ENCODE results near the gene HLA-F.

HLA-F gene

GRCh38 chr6:29739136-29739881, 16.1 kb downstream of the HLA-F start:
- H3K4me3 ChIP-seq (IDR thresholded peaks at IDR 0.05; ENCODE audit: insufficient read depth, low read depth, low read length) = no peak overlapping the region
- H3K79me2 ChIP-seq (ENCODE audit: insufficient read depth, low read depth) = no peaks in the 10 kb centered on the region
- no peak overlapping the region for H2AFZ ChIP-seq (ENCODE audit: low read depth)
- H3K27me3 ChIP-seq (ENCODE audit: insufficient read depth, low read depth) = no peaks in the 10 kb centered on the region
- H3K9ac ChIP-seq = no peak overlapping the region
- no peak overlapping the region for H3K27ac ChIP-seq
- TF ChIP-seq, protein P1, sequence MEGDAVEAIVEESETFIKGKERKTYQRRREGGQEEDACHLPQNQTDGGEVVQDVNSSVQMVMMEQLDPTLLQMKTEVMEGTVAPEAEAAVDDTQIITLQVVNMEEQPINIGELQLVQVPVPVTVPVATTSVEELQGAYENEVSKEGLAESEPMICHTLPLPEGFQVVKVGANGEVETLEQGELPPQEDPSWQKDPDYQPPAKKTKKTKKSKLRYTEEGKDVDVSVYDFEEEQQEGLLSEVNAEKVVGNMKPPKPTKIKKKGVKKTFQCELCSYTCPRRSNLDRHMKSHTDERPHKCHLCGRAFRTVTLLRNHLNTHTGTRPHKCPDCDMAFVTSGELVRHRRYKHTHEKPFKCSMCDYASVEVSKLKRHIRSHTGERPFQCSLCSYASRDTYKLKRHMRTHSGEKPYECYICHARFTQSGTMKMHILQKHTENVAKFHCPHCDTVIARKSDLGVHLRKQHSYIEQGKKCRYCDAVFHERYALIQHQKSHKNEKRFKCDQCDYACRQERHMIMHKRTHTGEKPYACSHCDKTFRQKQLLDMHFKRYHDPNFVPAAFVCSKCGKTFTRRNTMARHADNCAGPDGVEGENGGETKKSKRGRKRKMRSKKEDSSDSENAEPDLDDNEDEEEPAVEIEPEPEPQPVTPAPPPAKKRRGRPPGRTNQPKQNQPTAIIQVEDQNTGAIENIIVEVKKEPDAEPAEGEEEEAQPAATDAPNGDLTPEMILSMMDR (conservative IDR thresholded peaks at IDR 0.05; ENCODE audit: low read depth, low read length) = no peak
- no peaks in the 10 kb centered on the region for H3K4me1 ChIP-seq (ENCODE audit: low read depth, poor library complexity, severe bottlenecking)
- H3K36me3 ChIP-seq (ENCODE audit: insufficient read depth) = no peaks in the 10 kb centered on the region
- no peak overlapping the region for H3K4me2 ChIP-seq
- H4K20me1 ChIP-seq (ENCODE audit: insufficient read depth) = no peaks in the 10 kb centered on the region

- Histone ChIP-seq H4K20me1 (ENCODE audit: insufficient read depth) (no peaks in the 10 kb centered on the region), H3K4me2 (no peak overlapping the region), H3K79me2 (ENCODE audit: insufficient read depth, low read depth) (no peaks in the 10 kb centered on the region), H3K27ac (no peak overlapping the region), H3K27me3 (ENCODE audit: insufficient read depth, low read depth) (no peaks in the 10 kb centered on the region), H3K9ac (no peak overlapping the region), H3K4me1 (ENCODE audit: low read depth, poor library complexity, severe bottlenecking) (no peaks in the 10 kb centered on the region), H2AFZ (ENCODE audit: low read depth) (no peak overlapping the region), H3K36me3 (ENCODE audit: insufficient read depth) (no peaks in the 10 kb centered on the region), H3K4me3 (IDR thresholded peaks at IDR 0.05; ENCODE audit: insufficient read depth, low read depth, low read length) (no peak overlapping the region)
- TF ChIP-seq, protein P1 (conservative IDR thresholded peaks at IDR 0.05; ENCODE audit: low read depth, low read length) = no peak
Measured at GRCh38 chr6:29739882-29740261, 16.6 kb downstream of the HLA-F start.

DNA sequence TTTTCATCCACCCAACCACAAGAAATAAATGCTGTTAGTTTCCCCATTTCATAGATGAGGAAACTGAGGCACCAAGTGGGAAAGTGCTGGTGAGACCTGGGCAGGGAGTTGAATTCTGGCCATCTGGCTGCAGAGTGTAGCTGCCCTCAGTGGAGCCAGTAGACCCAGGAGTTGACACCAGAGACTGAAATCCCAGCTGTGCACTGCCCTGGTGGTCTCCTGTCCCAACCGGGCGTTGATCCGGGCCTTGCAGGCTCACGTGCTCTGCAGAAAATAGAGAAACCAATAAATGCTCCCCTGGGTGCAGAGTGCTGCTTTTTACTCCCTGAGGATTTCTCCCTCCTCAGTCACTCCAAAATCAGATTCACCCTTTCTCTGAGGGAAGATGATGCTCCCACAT, 18.4 kb downstream of the HLA-F start:
- Histone ChIP-seq H3K4me3 (IDR thresholded peaks at IDR 0.05; ENCODE audit: insufficient read depth, low read depth, low read length) (no peak overlapping the region), H3K27me3 (ENCODE audit: insufficient read depth, low read depth) (no peaks in the 10 kb centered on the region), H4K20me1 (ENCODE audit: insufficient read depth) (no peaks in the 10 kb centered on the region), H3K79me2 (ENCODE audit: insufficient read depth, low read depth) (no peaks in the 10 kb centered on the region), H3K9ac (no peak overlapping the region), H2AFZ (ENCODE audit: low read depth) (no peak overlapping the region), H3K4me1 (ENCODE audit: low read depth, poor library complexity, severe bottlenecking) (no peaks in the 10 kb centered on the region), H3K4me2 (no peak overlapping the region), H3K27ac (no peak overlapping the region), H3K36me3 (ENCODE audit: insufficient read depth) (no peaks in the 10 kb centered on the region)
- TF ChIP-seq, protein P1 (conservative IDR thresholded peaks at IDR 0.05; ENCODE audit: low read depth, low read length) = no peak

DNA sequence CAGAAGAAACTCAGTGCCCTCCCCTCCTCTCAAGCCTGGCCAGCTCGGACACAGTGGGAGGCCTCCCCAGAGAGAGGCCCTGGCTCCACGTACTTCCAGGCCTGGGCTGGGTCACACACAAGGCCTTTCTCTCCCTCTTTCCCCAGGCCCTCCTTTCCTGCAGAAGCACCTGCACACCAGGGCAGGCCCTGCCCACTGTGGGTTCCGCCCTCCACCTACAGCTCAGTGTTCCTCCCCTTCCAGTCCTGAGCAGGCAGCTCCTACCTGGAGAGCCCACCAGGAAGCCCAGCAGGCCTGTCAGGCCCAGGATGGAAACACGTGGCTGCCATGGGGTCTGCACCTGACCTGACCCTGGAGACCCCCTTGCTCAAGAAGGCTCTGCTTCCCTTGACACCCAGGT, 18.9 kb downstream of the HLA-F start:
- Histone ChIP-seq H3K27ac (no peak overlapping the region), H3K36me3 (ENCODE audit: insufficient read depth) (no peaks in the 10 kb centered on the region), H3K4me2 (no peak overlapping the region), H4K20me1 (ENCODE audit: insufficient read depth) (no peaks in the 10 kb centered on the region), H3K4me3 (IDR thresholded peaks at IDR 0.05; ENCODE audit: insufficient read depth, low read depth, low read length) (no peak overlapping the region), H3K27me3 (ENCODE audit: insufficient read depth, low read depth) (no peaks in the 10 kb centered on the region), H3K4me1 (ENCODE audit: low read depth, poor library complexity, severe bottlenecking) (no peaks in the 10 kb centered on the region), H3K9ac (no peak overlapping the region), H2AFZ (ENCODE audit: low read depth) (no peak overlapping the region), H3K79me2 (ENCODE audit: insufficient read depth, low read depth) (no peaks in the 10 kb centered on the region)
- TF ChIP-seq, protein P1 (conservative IDR thresholded peaks at IDR 0.05; ENCODE audit: low read depth, low read length) = no peak

All from KMS-11 (cell line).